Right renal cortex interstitium (tissue), 3 donors: Measurements from ENCODE around the gene RNF123. TPM values are rescaled to one million over a fixed set of nuclear protein-coding genes. Genes with fewer than 3 reads are reported as not detected.

ENCODE experiments used
- DNase-seq, 3 donors: peaks; one replicate each; pipeline ENCODE4 v3.0.0-alpha.2; 2013; ENCODE audit warnings: low read depth in 3 of 3, low spot score in 2 of 3
- polyA plus RNA-seq, 3 donors: library from polyadenylated mRNA; unstranded; fragments of 120-200 nt; gene quantifications; one replicate each; pipeline ENCODE4 v1.2.1, GENCODE V29; 2013; ENCODE audit not compliant: insufficient read length in 3 of 3

The RNF123 gene
- polyA plus RNA-seq = 10 to 100 TPM; 34.3 to 38.2 (median 35.8) TPM

- DNase-seq = peak; percentile 80 to 89 (median 87)
Measured at GRCh38 chr3:49689046-49689907, at the start of gene RNF123, which contains the start of gene MST1. RNF123 (plus strand) TSS chr3:49689557; CDS start chr3:49691166, 1,609 bp downstream. MST1 (minus strand) TSS chr3:49689474; CDS start chr3:49688691, 783 bp downstream.

DNA sequence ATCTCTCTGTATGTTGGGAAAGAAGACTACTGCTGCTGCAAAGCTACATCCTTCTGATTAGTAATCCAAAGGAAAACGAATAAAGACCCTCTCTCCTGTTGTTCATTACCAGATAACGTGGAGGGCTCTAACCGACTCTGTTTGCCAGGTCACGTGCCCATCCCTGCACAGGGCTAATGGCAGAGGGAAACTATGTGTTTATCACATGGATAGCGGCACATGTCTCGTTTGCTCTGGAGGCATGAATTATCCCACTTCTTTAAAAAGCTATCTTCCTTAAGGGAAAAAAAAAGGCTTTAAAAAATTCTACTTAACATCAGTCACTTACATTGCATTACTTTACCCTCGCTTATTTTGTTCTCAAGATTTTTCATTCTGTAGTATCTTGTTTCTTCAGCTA is 48.1 kb upstream of the RNF123 start:
- no peak for DNase-seq

- no peak for DNase-seq
Measured at GRCh38 chr3:49641921-49642707, 47.2 kb upstream of the RNF123 start.

GRCh38 chr3:49642708-49643145 is 46.6 kb upstream of the RNF123 start:
- DNase-seq = no peak

- DNase-seq = no peak
Measured at GRCh38 chr3:49644684-49645083, 44.7 kb upstream of the RNF123 start.

DNA sequence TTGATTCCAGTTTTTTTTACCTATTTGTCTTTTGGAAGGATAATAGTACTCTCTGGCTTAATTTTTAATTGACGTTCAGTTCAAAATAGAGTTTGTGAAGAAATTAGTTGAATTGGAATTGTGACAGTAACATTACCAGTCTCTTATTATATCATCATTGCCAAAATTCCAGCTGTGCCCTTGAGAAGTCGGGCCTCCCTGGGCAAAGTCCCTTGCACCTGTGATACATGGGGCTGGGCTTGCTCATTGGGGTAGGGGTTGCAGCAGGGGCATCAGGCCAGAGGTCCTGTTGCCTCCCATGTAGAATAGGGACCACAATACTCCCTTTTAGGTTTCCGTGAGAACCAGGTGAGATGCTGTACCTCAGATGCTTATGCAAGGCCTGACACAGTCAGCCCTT is 43.1 kb upstream of the RNF123 start:
- no peak for DNase-seq

DNA sequence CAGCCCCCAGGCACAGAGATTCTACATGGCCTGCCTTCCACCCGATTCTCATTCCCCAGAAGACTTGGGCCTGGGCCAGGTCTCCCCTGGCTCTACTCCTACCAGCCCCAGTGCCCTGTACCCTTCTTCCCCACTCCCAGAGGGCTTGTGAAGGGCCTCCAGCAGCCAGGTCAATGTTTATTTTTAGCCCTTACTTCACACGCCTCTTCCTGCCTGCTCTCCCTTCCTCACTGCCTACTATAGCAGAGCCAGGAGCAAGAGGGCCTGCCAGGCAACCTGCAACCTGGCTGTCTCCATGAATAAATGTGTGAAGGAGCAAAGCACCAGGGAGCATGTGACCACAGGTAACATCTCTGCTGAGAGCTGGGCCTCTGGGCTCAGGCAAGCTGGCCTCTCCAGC is 41.6 kb upstream of the RNF123 start:
- DNase-seq = no peak

- DNase-seq = no peak
Measured at GRCh38 chr3:49648354-49649019, 40.9 kb upstream of the RNF123 start.

DNA sequence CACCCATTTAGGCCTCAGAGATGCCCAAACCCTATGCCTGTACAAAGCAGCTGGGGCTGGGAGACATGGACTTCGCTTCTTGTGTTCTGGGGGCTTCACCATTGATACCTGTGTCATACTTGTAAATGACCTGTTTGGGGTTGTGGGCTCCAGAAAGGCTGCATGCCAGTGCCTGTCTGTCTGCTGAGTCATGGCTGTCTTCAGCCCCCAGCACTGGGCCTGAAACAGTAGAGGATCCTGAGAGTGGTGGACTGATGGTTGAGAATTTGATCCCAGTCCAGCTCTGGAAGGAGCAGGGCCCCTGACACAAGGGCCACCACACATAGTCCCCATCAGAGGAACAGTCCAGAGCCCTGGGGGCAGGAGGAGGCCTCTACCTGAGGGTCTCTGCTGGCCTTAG is 39.8 kb upstream of the RNF123 start:
- no peak for DNase-seq

- DNase-seq = no peak
Measured at GRCh38 chr3:49650177-49650576, 39.2 kb upstream of the RNF123 start.

GRCh38 chr3:49650637-49651036 is 38.7 kb upstream of the RNF123 start:
- DNase-seq = no peak

GRCh38 chr3:49652218-49652902 is 37.0 kb upstream of the RNF123 start:
- no peak for DNase-seq

DNA sequence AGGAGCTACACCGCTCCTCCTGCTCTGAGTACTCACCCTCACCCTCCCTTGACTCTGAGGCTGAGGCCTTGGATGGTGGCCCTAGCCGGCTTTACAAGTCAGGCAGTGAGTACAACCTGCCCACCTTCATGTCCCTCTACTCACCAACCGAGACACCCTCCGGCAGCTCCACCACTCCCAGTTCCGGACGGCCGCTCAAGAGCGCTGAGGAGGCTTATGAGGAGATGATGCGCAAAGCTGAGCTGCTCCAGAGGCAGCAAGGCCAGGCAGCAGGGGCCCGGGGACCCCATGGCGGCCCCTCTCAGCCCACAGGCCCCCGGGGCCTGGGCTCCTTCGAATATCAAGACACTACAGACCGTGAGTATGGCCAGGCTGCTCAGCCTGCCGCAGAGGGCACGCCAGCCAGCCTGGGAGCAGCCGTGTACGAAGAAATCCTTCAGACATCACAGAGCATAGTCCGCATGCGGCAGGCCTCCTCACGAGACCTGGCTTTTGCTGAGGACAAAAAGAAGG is 36.4 kb upstream of the RNF123 start:
- DNase-seq = no peak

GRCh38 chr3:49653621-49654020 is 35.7 kb upstream of the RNF123 start:
- DNase-seq = no peak

DNA sequence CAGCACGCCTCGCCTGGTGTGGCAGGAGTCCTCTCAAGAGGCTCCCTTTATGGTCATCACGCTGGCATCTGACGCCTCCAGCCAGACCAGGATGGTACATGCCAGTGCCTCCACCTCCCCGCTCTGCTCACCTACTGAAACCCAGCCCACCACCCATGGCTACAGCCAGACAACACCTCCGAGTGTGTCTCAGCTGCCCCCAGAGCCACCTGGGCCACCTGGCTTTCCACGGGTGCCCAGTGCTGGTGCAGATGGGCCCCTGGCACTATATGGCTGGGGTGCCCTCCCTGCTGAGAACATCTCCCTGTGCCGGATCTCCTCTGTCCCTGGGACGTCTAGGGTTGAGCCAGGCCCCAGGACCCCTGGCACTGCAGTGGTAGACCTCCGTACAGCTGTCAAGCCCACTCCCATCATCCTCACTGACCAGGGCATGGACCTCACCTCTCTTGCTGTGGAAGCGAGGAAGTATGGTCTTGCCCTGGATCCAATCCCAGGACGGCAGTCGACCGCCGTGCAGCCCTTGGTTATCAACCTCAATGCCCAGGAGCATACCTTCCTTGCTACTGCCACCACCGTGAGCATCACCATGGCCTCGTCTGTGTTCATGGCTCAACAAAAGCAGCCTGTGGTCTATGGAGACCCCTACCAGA is 35.1 kb upstream of the RNF123 start:
- no peak for DNase-seq

GRCh38 chr3:49654955-49655556 is 34.3 kb upstream of the RNF123 start:
- no peak for DNase-seq

DNA sequence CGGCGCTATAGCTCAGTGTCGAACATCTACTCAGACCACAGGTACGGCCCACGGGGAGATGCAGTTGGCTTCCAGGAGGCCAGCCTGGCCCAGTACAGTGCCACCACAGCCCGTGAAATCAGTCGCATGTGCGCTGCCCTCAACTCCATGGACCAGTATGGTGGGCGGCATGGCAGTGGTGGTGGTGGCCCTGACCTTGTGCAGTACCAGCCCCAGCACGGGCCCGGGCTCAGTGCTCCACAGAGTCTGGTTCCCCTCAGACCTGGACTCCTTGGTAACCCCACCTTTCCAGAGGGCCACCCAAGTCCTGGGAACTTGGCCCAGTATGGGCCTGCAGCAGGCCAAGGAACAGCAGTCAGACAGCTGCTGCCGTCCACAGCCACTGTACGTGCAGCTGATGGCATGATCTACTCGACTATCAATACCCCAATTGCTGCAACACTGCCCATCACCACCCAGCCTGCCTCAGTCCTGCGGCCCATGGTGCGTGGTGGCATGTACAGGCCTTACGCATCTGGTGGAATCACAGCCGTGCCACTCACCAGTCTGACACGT is 33.5 kb upstream of the RNF123 start:
- no peak for DNase-seq

- DNase-seq = no peak
Measured at GRCh38 chr3:49656541-49657112, 32.7 kb upstream of the RNF123 start.
